HG03139 (cell line): ENCODE results near the gene TMEM161B.
"Not testable (repeated sequence)": the region's sequence is repeated elsewhere in the genome, so short reads cannot be mapped to it uniquely, and the experiment has no call there.

Experiments
- ATAC-seq: cut with Tn5 transposase; IDR thresholded peaks from one replicate; pipeline ENCODE4 v1.9.1; 2021; ENCODE audit not compliant: unreplicated experiment

The TMEM161B gene

DNA sequence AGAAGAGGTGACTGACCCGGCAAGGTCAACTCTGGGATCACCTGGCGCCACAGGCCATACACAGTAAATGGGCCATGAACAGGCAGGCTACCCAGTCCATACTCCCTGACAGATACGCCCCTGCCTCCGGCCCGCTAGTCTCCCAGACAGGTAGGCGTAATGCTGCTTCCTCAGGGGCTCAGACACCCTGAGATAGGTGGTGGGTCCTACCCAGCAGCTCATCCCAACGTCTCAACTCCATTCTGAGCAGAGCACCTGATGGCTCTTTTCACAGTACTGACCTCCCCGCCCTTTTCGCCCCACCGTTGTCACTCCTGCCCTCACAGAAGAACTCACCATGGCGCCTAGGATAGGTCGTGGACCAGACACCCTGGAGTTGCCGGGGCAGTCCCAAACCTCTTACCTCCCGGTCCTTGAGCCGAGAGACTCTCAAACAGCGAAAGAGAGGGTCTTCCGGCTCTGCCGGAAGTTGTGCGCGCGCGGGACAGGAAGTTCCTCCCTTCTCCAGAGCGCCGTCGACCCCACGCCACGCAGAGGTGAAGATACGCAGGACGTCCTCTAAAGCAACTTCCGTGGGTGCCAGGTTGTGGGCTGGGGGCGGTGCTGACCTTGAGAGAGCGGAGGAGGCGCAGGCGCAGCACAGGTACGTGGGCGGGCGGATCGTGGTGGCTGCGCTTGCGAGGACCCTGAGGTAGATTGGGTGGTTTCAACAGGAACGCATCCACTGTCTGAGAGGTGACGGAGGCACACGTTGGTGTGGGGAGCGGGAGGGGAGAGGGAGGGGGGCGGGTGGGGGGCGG is at the start of gene TMEM161B:
TMEM161B (minus strand) TSS at position 461 of the 800 bp plus-strand sequence; CDS start at position 339, 122 bp downstream.
- peak; percentile 99 for ATAC-seq

GRCh38 chr5:88304356-88304755 is 35.7 kb upstream of the TMEM161B start:
- ATAC-seq: no peak

- no peak for ATAC-seq
These were observed 29.8 kb upstream of the TMEM161B start for GRCh38 chr5:88298425-88298824.

- no peak for ATAC-seq
These were observed 22.2 kb upstream of the TMEM161B start for GRCh38 chr5:88290801-88291200.

DNA sequence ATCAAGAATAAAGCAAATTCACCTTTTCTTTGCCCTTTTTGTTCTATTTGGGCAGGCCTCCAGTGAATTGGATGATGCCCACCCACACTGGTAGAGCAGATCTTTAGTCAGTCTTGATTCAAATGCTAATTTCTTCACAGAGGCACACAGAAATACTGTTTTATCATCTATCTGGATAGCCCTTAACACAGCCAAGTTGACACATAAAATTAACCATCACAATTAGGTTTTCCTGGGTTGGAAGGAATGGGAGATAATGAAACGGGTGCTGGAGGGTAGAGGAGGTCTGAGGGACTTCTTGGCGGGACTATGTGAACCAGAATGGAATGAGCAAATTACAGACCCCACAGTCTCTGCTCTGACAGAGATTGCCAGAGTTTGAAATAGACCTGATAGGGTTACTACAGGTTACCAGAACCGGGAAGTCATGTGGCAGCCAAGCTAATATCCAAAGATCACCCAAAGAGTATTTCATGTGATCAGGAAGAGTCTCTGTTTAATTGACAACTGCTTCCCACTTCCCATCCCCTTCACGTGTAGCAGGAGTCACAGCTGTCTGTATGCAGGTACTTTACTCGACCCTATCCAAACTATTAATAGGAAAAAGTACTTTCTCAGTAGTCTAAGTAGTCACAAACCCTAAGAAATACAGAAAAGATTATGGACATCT is 20.0 kb upstream of the TMEM161B start:
- no peak for ATAC-seq

GRCh38 chr5:88287846-88288527 is 19.3 kb upstream of the TMEM161B start:
- ATAC-seq: no peak

DNA sequence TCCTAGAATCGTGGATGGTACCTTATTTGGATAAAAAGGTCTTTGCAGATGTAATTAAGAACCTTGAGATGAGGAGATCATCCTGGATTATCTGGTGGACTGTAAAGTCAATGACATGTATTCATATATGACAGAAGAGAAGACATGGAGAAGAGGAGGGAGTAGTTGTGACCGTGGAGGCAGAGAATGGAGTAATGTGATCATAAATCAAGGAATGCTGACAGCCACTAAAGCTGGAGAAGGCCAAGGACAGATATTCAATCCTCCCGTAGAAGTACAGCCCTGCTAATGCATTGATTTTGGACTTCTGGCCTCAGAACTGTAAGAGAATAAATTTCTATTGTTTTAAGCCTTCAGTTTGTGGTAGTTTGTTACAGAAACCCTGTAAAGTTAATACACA is 18.7 kb upstream of the TMEM161B start:
- no peak for ATAC-seq

DNA sequence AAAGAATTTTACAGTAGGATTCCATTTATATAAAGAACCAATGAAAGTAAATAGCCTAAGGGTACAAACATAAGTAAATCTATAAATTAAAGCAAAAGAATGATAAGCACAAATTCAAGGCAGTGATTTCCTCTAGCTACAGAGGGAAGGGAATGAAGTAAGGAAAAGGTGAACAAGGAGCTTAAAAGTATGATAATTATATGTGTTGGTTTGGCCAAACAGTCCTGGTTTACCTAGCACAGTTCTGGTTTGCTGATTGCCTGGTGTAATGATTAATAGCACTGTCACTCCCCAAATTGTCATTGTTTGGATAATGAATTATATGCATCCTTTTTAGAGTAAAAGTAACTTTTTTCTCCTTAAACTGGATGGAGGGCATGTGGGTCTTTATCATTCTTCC is 15.0 kb upstream of the TMEM161B start:
- ATAC-seq: no peak

- no peak for ATAC-seq
These were observed 12.7 kb upstream of the TMEM161B start for GRCh38 chr5:88281322-88281721.

DNA sequence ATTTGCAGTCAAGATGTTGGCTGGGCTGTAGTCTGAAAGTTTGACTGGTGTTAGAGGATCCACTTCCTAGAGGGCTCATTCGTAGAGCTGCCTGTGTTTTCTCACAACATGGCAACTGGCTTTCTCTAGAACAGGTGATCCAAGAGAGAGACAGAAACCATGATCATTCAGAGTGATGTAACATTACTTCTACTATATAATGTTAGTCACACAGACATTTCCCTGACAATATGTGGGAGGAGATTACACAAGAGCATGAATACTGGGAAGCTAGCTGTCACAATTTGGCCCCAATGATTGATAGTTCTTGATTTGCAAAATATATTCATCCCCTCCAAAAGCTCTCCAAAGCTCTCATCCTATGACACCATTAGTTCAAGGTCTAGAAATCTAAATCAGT is 10.9 kb upstream of the TMEM161B start:
- no peak for ATAC-seq

- no peak for ATAC-seq
These were observed 7.7 kb upstream of the TMEM161B start for GRCh38 chr5:88276378-88276777.

GRCh38 chr5:88275581-88275980 is 6.9 kb upstream of the TMEM161B start:
- no peak for ATAC-seq

GRCh38 chr5:88269222-88269771 is 652 bp upstream of the TMEM161B start:
- ATAC-seq: peak; percentile 2

GRCh38 chr5:88264565-88264964 is 4.1 kb downstream of the TMEM161B start:
- ATAC-seq: not testable (repeated sequence)

DNA sequence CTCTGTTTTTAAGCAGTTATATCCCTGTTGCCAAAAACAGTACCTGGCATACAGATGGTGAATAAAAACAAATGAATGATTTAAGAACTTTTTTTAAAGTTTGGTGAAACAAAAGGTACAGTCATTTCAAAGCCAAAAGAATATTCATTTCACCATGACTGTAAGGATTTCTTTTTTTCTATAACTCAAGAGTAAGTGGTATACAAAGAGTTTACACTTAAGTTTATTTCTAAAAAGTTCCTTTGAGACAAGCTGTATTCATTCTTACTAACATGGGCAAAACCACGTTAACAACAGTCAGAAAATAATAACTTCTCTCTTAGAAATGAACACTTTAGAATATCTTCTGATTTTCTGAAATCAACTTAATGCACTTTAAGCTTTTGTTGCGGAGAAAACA is 5.3 kb downstream of the TMEM161B start:
- no peak for ATAC-seq

DNA sequence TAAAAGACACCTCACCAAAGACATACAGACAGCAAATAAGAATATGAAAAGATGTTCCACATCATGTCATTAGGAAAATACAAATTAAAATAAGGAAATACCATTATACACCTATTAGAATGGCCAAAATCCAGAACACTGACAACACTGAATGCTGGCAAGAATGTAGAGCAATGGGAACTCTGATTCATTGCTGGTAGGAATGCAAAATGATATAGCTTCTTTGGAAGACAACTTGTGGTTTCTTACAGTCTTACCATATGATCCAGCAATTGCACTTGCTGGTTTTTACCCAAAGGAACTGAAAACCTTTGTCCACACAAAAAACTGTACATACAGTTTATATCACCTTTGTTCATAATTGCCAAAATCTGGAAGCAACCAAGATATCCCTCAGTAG is 6.5 kb downstream of the TMEM161B start:
- no peak for ATAC-seq

DNA sequence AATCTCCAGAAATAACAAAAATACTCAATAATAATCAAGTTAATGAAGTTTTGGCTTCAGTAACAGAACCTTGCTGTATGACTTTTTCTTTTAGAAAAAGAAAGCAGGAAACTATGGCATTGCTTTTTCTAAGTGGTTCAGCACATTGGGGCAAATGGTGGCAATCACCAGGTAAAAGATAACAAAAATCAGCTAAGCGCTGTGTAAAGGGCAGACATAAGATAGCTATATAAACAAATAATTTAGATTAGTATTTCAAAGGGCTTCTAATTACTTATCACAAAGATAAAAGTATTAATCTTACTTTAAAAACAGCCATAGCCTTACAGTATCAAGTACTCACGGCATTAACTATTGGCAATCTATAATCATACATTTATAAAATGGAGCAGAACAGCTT is 10.0 kb downstream of the TMEM161B start:
- ATAC-seq: no peak

- ATAC-seq: no peak
These were observed 11.8 kb downstream of the TMEM161B start for GRCh38 chr5:88256872-88257271.

DNA sequence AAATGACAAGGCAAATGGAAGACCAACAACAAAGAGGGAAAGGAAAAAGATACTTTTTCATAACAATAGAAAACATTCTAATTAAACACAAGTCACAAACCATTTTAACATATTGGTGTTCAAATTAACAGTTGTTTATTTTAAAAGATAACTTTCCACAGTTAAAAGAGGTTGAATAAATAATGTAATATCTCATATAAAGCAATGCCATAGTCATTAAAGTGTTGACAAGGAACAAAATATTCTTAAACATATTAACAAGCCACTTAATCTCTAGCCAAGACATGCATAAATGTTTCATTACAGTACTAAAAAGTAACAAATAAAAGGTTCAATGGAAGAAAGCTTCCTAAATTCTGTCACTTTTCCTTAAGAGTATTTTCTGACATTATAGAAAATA is 12.6 kb downstream of the TMEM161B start:
- ATAC-seq: no peak

DNA sequence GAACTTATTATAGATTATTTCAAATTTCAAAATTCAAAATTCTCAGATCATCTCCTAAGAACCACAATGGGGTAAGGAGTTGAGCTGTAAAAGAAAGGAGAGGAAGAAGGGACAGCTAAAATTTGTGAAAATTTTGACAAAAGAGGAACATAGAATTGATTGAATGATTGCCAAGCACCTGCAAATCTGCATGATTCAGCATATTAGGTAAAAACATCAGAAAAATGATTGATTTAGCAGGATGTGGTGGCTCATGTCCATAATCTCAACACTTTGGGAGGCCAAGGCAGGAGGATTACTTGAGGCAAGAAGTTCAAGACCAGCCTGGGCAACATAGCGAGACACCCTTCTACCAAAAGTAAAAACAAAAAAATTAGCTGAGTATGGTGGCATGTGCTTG is 14.3 kb downstream of the TMEM161B start:
- no peak for ATAC-seq

DNA sequence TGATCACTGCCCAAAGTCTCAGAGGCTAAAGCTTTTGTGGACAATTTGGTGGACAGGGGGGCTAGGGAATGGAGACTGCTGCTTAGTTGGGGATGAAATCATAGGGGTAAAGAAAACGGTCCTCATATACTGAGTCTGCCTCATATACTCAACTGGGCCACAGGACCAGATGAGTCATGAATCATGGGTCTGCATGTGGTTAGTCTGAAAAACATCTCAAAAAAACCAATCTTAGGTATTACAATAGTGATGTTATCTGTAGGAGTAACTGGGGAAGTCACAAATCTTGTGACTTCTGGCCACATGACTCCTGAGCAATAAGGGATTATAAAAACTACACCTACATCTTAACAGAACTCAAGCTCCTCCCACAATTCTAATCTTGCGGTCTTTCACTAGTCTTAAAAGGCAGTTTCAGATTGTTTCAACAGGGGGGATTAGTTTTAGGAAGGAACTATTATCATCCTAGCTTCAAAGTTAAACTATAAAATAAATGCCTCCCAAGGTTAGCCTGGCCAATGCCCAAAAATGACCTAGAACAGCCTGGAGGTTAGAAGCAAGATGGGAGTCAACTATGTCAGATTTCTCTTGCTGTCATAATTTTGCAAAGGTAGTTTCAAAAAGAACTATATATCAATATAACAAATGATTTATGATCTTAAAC is 17.5 kb downstream of the TMEM161B start:
- ATAC-seq: peak; percentile 47
